GOT3 (cell line): ENCODE results near the gene UCK2.

Source experiments
- DNase-seq: peaks from one replicate; lab custom pipeline; 2025; ENCODE audit warnings: mixed read lengths; lab: John Stamatoyannopoulos, UW

UCK2 gene

DNA sequence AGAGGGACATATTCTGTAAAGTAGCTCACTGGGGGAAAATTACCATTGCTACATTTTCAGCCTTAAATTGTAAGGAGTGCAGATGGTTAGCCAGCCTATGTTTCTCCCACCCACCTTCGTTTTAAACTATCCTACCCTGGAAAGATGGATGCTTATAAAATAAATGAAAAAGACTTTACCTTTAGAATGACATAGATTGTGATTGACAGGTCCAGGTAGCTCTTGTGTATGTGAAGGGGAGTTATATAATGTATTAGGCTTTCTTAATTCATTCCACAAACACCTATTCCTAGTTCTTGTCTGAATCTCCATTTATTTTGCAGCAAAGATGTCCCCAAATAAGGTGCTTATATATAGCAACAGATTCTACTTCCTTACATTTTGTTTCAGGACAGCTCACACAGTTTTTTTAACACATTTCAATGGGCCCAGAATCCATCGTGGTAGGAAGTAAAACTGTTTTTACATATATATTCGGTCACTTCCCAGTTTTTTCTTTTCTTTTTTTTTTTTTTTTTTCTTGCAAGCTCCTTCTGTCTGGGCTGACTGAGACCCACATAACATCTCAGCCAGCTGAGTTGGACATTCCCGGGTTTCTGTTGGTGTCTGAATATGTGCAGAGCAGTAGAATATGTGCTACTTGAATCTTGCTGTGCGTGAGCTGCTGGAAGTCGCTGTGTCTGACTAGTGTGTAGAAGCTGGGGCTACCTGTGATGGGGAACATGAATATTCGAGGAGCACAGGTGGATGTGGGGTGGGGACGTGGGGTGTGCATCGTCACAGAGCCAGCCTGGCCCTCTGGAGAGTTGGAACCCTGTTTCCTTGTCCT is 27.8 kb downstream of the UCK2 start:
- DNase-seq = no peak

DNA sequence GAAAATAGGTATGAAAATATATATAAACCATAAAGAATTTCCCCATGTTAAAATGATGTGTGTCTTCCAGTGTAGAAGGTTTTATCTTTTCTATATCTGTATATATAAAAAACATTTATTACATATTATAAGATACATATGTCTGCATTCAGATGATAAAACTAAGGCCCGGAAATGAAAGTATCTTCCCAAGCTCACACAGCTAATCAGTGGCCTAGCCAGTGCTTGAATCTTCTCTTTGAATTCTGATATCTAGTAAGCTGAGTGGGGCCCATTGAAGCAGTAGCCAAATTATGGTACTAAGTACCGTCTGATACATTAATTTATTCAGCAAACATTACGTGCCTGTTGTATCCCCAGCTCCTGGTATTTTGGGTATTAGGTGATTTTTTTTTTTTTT is 28.6 kb downstream of the UCK2 start:
- DNase-seq = no peak

DNA sequence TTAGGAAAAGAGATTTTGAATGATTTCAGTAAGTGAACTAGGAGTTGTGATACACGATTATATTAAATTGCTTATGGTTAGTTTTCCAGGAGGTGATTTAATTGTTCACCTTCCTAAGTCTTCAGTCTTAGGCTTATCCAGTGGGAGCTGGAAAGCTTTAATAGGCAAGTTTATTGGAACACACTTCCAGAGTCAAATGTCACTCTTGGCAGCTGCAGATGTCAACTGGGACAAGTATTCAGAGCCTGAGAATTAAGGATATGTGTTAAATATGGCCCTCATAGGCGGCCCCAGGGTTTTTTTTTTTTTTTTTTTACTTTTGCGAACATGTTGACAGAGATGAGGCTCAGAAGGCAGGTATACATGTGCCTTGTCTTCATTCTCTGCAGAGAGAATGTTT is 29.2 kb downstream of the UCK2 start:
- DNase-seq = no peak

DNA sequence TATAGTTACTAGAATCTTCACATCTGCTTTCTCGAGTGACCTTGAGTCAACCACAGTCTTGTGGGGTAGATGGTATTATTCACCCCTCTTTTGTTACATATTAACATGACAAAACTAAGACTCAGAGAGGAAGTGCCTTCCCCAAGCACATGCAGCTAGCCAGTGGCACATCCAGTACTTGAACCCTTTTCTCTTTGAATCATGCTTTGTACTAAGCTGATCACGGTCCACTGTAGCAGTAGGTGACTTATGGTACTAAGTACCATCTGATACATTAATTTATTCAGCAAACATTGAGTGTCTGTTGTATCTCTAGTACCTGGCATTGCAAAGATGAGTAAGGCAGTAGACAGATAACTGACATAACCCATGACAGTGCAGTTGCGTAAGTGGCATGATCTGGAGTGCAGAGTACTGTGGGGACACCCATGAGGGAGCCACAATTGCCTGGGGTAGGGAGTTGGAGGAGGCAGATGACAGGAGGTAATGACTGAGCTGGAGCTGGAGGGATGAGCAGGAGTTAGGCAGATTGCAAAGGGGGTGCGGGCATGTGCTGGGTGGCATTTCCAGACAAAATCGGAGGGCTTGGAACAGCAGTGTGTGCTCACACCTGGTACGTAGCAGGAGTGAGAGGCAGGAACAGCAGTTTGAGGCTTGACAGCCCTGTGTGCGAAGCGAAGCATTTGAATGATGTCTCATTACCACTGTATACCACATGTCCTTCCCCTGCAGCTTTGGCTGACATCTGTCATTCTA is 29.8 kb downstream of the UCK2 start:
- no peak for DNase-seq

DNA sequence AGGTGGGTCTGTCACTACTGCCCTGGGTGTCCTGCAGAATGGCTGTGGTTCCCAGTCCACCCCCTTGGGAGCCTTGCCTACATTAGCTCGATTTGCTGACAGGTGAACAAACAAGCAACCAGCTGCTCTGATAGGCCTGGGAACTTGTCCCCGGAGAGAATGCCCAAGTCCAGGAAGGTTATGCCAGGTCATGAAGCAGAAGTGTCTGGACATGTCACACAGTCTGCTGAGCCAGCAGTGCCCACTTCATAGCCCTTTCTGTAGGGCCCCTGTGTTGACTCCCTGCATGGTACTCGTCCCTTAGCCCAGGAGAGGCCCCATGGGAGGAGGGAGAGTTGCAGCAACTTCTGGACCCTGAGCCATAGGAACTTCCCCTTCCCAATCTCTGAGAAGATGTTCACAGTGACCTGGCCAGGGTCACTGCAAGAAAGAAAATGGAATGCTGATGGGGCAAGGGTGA is 31.0 kb downstream of the UCK2 start:
- DNase-seq = no peak

DNA sequence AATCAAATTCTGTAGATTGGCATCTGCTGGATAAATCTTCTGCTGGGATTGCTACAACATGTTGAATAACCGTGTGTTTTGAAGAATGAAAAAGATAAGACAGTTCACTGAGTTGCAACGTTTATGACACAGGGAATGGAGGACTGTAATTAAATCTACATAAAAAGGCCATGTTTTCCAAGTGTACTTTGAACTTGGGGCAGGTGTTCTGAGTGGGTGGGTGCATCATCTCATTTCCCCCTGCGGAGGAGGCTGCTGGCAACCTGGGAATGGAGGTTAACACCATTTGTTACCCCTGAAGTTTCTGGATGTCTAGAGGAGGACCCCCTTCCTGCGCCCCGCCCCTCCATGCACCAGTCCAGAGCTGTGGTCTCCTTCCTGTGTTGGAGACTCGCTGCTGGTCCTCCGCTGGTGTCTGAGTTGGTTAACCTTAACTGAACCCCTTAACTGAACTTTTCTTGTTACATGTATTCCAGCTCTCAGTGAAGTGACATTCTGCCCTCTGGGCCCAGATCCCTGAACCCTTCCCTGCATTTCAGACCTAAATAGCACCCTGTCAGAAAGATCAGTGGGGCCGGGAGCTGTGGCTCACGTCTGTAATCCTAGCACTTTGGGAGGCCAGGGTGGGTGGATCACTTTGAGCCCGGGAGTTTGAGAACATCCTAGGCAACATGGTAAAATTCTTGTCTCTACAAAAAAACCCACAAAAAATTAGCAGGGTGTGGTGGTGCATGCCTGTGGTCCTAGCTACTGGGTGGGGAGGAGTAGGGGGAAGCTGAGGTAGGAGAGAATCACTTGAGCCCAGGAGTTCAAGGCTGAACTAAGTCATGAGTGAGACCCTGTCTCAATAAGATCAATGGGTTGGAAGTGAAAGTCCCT is 31.8 kb downstream of the UCK2 start:
- DNase-seq = no peak

DNA sequence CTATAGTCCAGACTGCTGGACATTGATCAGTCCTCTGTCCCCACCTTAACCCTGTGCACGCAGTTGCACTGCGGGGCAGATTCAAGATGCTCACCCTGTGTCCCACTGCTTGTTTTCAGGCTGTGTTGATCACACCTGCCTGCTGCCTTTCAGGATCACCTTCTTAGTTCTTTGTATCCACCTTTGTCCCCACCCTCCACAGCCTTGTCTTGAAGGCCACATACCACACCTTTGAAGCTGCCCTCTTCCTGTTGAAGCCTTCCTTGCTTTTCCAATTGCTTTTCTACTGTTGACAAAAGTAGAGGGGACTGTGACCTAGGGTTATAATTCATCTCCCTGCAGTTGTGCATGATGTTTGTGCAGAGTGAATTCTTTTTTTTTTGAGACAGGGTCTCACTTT is 32.7 kb downstream of the UCK2 start:
- no peak for DNase-seq

DNA sequence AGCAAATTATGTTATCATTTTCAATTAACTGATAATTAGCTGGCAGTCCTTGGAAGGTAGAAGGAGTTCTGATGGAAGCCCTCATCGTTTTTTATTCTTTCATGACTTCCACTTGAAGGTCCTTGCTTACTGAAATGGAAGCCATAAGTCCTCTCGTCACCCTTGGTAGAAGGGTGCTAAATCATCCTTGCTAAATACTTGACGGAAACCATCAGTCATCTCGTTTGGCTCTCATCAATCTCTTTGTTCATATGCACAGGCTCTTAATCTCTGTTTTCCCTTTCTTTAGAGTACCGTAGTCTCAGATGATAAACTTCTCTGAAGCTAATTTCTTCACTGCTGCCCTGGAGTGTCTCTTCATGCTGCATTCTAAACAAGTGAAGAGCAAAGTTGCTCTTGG is 34.5 kb downstream of the UCK2 start:
- no peak for DNase-seq

DNA sequence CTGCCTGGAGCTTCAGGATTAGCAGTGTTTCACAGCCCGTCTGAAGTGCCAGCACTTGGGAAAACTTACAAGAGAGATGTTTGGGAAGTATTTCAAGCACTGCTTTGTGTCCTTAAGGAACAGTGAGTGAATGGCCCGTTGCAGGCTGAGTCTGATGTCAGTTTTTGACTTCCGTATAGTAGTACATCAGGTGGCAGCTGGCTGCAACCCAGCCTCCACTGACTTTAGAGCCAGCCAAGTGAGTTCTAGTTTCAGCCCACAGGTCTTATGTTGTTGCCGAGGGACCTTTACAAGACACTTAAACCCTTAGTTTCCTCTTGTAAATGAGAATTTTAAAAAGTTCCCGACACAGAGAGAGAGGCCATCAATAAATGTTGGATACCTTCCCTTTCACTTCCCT is 35.0 kb downstream of the UCK2 start:
- no peak for DNase-seq

DNA sequence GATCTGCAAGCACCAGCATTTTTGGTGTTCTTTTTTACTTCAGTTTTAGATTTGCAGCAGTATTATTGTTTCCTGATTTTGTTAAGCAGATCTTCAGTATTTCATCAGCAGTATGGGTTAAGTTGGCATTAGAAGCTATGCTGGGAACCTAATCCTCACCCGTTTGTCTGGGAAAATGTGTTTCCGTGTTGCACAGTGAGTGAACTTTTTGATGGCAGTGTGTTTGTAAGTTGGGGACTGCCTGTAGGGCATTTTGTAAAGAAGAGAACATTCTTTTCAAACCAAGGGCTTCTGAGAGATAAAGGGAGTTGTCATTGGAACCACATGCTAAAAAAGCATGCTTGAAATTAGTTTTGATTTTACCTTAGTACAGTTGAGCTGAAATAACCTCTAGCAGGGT is 35.9 kb downstream of the UCK2 start:
- DNase-seq = no peak

DNA sequence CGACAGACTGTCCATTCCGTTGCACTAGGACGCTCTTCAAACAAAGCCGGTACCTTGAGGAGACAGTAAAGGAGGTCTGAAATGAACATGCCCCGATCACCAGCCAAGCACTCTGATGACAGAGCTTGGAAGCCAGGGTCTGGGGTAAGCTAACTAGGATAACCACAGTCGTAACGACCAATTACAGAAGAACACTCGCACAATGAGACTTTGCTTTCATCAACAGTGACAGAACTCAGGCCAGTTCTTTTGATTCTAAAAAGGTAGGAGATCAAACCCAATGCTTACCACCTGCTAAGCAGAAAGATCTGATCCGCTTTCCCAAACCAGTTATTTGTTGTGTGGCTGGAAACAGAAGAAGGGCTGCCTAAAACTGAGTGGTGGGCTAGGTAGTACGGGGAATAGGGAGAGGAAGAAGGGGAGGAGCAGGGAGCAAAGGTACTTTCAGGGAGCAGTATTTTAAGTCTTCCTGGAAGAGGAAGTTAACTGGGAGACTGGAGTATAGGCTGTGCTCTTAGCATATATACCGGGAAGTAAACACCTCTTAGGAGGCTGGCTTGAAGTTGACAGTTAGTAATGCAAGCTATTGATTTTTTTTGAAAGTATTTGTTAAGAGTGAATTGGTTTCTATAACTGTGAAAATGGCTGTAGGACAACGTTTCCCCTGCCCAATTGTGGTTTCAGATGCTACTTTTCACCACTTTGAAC is 38.4 kb downstream of the UCK2 start:
- DNase-seq = no peak

DNA sequence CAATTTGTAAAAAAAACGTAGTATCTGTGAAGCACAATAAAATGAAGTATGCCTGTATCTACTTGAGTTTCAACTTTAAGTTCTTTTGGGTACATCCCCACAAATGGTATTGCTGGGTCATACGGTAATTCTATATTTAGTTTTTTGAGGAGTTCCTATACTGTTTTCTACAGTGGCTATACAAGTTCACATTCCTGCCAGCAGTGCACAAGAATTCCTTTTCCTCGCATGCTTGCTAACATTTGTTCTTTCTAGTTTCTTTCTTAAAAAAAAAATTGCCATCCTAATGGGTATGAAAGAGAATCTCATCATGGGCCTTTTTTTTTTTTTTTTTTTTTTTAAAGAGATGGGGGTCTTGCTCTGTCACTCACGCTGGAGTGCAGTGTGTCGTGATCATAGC is 41.9 kb downstream of the UCK2 start:
- DNase-seq = no peak

DNA sequence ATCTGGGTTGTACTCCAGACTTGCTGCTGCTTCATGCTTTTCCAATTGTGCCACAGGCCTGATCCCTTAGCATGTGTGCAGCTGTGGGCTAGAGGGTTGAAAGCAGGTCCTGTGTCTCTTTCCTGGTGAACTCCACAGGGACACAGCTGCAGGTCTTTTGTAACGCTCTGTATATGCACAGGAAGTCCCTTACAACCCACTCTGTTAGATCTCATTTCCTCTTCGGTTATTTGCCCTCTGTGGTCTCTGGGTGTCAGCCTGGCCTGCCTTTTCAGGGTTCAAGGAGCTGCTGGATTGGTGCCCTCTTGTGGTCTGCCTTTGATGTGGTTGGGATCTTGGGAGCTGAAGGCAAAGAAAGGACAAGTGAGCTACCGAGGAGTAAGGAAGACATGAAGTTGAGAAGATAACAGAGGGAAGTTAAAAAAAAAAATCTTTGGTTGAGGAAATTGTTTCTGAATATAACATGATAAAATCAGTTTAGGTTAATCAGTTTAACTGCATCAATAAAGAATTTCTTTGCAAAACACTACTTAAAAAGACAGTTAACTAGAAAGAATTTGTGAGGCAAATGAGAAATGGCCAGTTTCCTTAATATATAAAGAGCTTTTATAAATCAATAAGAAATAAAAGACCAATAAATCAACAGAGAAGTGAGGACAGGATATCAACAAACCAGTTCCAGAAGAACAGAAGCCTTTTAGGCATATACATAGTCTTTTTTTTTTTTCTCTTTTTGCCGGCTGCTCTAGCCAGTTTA is 44.1 kb downstream of the UCK2 start:
- no peak for DNase-seq

DNA sequence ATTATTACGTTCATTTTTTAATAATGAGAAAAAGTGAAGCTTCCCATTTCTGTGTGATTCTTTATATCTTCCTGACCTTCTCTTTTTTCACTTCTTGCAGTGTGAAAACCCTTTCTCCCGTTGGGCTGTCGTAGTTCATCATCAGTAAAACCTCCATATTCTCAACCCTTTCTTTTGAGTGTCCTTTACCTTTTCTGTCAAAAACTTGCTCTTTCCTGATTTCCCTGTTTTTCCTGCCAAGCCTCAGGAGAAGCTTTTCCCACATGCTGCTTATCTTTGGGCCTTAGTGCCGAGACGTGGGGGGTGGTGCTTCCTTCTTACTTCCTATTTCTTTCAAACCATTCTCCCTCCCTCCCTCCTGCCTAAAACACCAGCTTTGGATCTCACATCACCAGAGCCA is 46.1 kb downstream of the UCK2 start:
- no peak for DNase-seq

DNA sequence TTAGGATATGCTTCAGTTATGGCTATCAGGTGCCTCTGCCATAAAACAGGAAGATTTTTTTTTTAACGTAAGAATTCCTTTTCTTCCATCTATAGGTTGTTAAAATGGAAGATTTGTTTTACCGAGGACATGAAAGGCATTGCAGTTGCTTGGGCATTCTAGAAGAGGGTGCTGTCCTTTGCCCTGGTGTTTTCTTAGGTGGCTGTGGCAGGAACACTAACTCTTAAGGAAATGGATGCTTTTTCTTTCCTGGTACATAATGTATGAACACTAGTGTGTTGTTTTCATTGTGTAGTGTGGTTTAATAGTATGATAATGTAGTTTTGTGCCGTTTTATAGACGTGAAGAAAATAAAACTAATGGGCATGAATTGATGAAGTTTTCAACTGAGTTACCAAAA is 47.2 kb downstream of the UCK2 start:
- DNase-seq = no peak

DNA sequence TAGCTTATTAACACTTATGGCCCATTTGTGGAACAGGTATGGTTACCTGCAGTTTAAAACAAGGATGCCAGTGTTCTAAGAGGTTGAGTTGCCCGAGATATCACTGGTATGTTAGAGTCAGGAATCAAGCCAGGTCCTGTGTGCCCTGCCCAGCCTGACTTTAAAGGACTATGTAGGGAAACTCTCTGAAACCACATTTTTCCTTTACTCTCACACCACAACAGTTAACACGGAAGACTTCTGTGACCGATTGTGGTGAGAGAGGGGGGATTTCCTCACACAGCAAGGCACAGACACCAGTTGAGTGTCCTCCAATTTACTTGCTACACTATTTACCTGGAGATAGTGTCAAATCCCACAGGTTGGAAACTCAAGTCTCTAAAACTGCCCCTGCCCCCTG is 47.8 kb downstream of the UCK2 start:
- no peak for DNase-seq

DNA sequence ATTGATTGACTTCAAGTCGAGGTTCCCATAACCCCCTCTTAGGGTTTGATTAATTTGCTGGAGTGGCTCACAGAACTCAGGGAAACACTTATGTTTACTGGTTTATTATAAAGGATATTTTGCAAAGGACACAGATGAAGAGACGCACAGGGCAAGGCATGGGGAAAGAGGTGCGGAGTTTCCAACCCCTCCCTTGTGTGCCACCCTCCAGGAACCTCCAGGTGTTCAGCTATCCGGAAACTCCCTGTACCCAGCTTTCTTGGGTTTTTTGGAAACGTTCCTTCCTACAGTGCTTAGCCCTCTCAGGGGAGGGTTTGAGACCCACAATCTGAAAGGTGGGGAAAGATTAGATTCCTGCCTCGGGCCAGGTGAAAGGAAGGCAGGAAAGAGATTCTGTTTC is 48.2 kb downstream of the UCK2 start:
- no peak for DNase-seq

DNA sequence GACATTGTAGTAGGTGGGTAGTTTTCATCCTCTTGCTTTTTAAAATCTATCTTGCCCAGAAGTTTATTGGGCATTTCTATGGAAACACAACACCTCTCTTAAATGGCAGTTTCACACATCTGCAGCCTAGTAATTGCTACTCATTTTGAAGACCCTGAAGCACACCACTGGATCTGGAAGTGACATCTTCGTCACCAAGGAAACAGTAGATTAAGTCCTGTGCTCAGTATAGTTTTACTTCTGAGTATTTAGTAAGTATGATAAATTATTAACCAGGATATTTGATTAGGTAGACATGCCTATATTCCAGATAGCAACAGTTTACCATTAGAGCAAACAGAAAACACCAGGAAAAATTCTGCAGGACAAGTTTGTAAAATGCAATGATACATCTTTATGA is 48.7 kb downstream of the UCK2 start:
- DNase-seq = no peak

DNA sequence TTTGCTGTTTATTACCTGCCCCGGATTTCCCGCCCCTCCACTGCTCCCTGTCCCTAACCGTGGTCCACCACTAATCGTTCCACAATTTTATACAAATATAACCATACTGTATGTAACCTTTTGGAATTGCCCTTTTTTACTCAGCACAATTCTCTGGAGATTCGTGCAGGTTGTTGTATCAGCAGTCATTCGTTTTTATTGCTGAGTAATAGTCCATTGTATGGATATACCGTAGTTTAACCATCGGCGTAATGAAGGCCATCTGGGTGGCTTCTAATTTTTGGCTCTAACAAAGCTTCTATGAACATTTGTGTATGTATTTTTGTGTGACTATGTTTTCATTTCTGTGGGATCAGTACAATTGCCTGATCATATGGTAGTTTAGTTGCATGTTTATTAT is 50.0 kb downstream of the UCK2 start:
- no peak for DNase-seq

DNA sequence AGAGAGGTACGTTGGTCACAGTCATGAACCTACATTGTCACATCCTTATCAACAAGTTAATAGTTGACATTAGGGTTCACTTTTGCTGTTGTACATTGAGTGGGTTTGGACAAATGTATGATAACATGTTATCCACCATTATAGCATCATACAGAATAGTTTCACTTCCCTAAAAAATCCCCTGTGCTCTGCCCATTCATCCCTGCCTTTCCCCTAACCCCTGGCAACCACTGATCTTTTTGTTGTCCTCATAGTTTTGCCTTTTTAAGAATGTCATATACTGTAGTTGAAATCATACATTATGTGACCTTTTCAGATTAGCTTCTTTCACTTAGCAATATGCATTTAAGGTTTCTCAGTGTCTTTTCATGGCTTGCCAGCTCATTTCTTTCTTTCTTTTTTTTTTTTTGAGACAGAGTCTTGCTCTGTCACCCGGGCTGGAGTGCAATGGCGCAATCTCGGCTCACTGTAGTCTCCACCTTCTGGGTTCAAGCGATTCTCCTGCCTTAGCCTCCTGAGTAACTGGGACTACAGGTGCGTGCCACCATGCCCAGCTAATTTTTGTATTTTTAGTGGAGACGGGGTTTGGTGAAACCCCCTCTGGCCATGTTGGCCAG is 50.6 kb downstream of the UCK2 start:
- no peak for DNase-seq

DNA sequence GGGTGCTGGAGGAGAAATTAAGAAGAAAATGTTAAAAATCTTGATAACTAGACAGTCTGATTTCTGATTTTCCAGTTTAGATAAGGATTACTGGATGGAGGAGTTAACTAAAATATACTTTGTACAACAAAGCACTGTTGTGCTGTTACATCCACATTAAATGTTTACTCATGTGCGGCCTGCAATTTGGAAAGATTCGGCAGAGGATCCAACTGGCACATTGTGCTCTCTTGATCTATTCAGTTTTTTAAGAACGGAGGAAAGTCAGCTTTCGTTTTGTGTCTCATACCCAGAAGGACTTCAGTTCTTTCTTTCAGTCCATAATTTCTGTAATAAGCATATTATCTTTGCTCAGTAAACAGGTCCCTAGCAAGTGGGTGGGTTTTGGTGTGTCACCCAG is 52.5 kb downstream of the UCK2 start:
- DNase-seq = no peak
